ENCODE measurements around the gene OR52E2.

DNA sequence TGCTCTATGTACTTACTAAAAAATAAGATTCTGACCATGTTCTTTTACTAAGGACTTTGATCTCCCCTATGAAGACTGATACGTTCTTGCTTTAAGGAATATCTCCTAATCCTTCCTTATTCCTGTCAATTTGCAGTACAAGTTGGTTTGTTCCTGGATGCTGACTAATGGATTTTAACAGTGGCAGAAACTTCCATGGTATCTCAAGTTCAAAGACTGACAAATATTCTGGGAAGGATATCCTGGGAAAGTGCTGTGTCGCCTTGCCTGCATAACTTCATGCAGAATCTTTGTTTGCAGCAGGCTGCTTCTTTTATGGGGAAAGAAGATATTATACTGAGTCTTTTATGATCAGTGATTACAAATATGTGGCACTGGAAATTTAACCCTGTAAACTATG lies 21.5 kb downstream of the OR52E2 start:
- TF ChIP-seq LEF1 (IDR thresholded peaks at IDR 0.05; ENCODE audit: borderline replicate concordance) (no peak), FOXK2 (IDR thresholded peaks at IDR 0.05) (no peak), TARDBP (IDR thresholded peaks at IDR 0.05) (no peak), ZNF384 (IDR thresholded peaks at IDR 0.05) (no peak), ARNT (IDR thresholded peaks at IDR 0.05) (no peak)

Measured in HEK293T (cell line).